ENCODE measurements around the gene SCFD2. TPM values are rescaled to one million over a fixed set of nuclear protein-coding genes. Genes with fewer than 3 reads are reported as not detected.

SCFD2 gene
- total and polyA plus RNA-seq, 4 donors, result 4.3 to 28.8 (median 7.4) TPM

DNA sequence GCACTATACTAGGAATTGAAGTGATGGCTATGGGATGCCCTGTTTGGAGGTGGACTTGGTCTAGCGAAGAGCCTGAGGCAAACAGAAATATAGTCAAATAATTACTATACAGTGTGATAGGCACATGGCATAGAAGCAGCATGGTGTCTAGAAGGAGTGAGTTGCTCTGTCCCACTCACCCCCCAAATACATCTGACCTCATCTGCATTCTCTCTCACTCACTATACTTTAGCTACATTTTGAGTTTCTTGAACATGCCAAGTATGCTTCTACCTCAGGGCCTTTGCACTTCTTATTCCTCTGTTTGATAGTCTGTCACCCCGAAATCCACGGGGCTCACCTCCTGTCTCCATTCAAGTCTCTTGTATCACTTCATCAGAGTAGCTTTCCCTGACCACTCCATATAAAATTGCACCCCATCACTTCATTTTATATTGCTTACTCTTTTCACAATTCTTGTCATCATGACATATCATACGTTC, 9.0 kb upstream of the SCFD2 start:
- Histone ChIP-seq H3K9me3 (ENCODE audit: control insufficient read depth in 4 of 4, low read length in 3 of 4) (no peaks in the 10 kb centered on the region), H3K4me3 (ENCODE audit: low read depth in 1 of 3, low read length in 3 of 3) (no peak overlapping the region), H3K27ac (ENCODE audit: low read depth in 1 of 2, low read length in 2 of 2) (no peak overlapping the region), H3K4me1 (ENCODE audit: control insufficient read depth in 4 of 4, insufficient read depth in 4 of 4, low read length in 3 of 4) (peaks cover 0 to 17% (median 10%) of the 10 kb centered on the region in 4 donors), H3K36me3 (ENCODE audit: control insufficient read depth in 4 of 4, insufficient read depth in 3 of 4, low read depth in 1 of 4, low read length in 3 of 4) (no peaks in the 10 kb centered on the region), H3K27me3 (ENCODE audit: control insufficient read depth in 4 of 4, insufficient read depth in 4 of 4, low read length in 3 of 4) (peaks cover 0 to 3% (median 0%) of the 10 kb centered on the region in 4 donors), H3K9ac (ENCODE audit: low read depth in 1 of 2, low read length in 2 of 2) (no peak overlapping the region)
- no peak for DNase-seq (ENCODE audit: low spot score)
- TF ChIP-seq YY1 (IDR thresholded peaks at IDR 0.05), result no peak
- no peak for TF ChIP-seq JUND (IDR thresholded peaks at IDR 0.05)
- no peak for TF ChIP-seq FOXA2 (IDR thresholded peaks at IDR 0.05)
- TF ChIP-seq, protein P1, sequence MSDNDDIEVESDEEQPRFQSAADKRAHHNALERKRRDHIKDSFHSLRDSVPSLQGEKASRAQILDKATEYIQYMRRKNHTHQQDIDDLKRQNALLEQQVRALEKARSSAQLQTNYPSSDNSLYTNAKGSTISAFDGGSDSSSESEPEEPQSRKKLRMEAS (IDR thresholded peaks at IDR 0.05), result no peak
- TF ChIP-seq, protein P2, sequence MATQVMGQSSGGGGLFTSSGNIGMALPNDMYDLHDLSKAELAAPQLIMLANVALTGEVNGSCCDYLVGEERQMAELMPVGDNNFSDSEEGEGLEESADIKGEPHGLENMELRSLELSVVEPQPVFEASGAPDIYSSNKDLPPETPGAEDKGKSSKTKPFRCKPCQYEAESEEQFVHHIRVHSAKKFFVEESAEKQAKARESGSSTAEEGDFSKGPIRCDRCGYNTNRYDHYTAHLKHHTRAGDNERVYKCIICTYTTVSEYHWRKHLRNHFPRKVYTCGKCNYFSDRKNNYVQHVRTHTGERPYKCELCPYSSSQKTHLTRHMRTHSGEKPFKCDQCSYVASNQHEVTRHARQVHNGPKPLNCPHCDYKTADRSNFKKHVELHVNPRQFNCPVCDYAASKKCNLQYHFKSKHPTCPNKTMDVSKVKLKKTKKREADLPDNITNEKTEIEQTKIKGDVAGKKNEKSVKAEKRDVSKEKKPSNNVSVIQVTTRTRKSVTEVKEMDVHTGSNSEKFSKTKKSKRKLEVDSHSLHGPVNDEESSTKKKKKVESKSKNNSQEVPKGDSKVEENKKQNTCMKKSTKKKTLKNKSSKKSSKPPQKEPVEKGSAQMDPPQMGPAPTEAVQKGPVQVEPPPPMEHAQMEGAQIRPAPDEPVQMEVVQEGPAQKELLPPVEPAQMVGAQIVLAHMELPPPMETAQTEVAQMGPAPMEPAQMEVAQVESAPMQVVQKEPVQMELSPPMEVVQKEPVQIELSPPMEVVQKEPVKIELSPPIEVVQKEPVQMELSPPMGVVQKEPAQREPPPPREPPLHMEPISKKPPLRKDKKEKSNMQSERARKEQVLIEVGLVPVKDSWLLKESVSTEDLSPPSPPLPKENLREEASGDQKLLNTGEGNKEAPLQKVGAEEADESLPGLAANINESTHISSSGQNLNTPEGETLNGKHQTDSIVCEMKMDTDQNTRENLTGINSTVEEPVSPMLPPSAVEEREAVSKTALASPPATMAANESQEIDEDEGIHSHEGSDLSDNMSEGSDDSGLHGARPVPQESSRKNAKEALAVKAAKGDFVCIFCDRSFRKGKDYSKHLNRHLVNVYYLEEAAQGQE (IDR thresholded peaks at IDR 0.05), result no peak
- no peak for TF ChIP-seq NR2F2 (IDR thresholded peaks at IDR 0.05)
- no peak for TF ChIP-seq HNF4A (conservative IDR thresholded peaks at IDR 0.05)
- no peak for TF ChIP-seq RXRA (IDR thresholded peaks at IDR 0.05)
- WGBS, result 84% methylated on average over 4 of the region's 4 CpGs

DNA sequence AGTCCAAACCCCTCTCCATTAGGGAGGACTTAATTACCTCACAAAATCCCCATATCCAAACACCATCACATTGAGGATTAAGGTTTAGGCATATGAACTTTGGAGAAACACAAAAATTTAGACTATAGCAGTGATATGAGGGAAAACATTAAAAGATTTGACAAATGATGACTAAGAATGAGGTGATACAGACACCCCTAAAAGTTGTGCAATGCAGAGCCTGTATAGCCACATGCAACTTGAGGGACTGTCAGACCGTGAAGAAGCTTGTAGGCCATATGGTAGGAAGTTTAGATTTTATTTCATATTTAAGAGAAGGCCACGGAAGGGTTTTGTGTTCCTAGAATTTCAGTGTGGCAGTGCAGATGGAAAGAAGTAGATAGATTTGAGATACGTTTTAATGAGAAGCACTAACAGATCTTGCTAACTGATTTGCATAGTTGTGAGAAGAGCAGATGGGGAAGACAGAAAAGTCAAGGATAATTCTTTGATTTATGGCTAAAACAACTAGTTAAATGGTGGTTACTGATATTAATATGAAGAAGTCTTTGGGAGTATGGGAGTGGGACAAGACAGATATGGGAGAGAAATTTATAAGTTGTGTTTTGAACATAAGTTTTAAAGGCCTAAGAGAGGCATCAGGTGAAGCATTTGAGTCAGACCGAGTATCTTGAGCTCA, 6.1 kb upstream of the SCFD2 start:
- H3K27me3 ChIP-seq (ENCODE audit: control insufficient read depth in 4 of 4, insufficient read depth in 4 of 4, low read length in 3 of 4), result peaks cover 0 to 4% (median 0%) of the 10 kb centered on the region in 4 donors
- 83% methylated on average over 4 of the region's 4 CpGs for WGBS

More for the DNA sequence above, 6.1 kb upstream of the SCFD2 start:
- no peak for TF ChIP-seq EGR1 (IDR thresholded peaks at IDR 0.05; ENCODE audit: low read depth in 2 of 2)
- TF ChIP-seq, protein P2 (IDR thresholded peaks at IDR 0.05), result no peak
- no peak for TF ChIP-seq RAD21 (IDR thresholded peaks at IDR 0.05)
- TF ChIP-seq TAF1 (conservative IDR thresholded peaks at IDR 0.05), result no peak
- no peak for TF ChIP-seq HNF4A (conservative IDR thresholded peaks at IDR 0.05)
- peaks cover 0 to 3% (median under 1%) of the 10 kb centered on the region in 4 donors for H3K4me1 ChIP-seq (ENCODE audit: control insufficient read depth in 4 of 4, insufficient read depth in 4 of 4, low read length in 3 of 4)
- H3K36me3 ChIP-seq (ENCODE audit: control insufficient read depth in 4 of 4, insufficient read depth in 3 of 4, low read depth in 1 of 4, low read length in 3 of 4), result no peaks in the 10 kb centered on the region
- DNase-seq (ENCODE audit: low spot score), result no peak
- H3K27ac ChIP-seq (ENCODE audit: low read depth in 1 of 2, low read length in 2 of 2), result no peak overlapping the region
- H3K9me3 ChIP-seq (ENCODE audit: control insufficient read depth in 4 of 4, low read length in 3 of 4), result no peaks in the 10 kb centered on the region
- H3K9ac ChIP-seq (ENCODE audit: low read depth in 1 of 2, low read length in 2 of 2), result no peak overlapping the region
- no peak overlapping the region for H3K4me3 ChIP-seq (ENCODE audit: low read depth in 1 of 3, low read length in 3 of 3)
